ENCODE data around the gene TNRC6A. TPM values are rescaled to one million over a fixed set of nuclear protein-coding genes. Genes with fewer than 3 reads are reported as not detected.
A peak's percentile ranks its signal among the peaks of the same experiment; 100 is the strongest.

The TNRC6A gene
- total and polyA plus RNA-seq, 2 experiments from 2014 or later, result 93.1 to 124 TPM

DNA sequence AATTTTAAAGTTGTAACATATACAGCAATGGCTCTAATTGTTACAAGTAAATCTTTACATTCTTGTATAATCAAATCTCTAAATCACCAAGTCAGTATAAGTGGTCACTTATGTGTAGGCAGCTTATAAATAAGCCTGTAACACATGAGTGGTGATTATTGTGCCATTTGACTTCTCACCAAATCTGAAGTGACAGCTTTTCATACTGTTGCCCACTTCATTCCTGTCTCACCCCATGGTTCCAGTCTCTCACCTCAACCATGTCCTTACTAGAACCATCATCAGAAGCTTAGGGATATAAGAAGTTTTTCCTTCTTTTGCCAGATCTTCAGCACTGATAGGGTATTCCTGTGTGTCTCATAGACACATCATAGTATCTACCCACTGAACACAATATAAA lies 23.5 kb downstream of the TNRC6A start:
- Mint-ChIP-seq H3K4me3 (no peak overlapping the region), H3K9me3 (no peaks in the 10 kb centered on the region), H3K27me3 (ENCODE audit: insufficient read depth, low read depth, poor library complexity) (no peaks in the 10 kb centered on the region), H3K4me1 (peaks cover 54% of the 10 kb centered on the region), H3K36me3 (ENCODE audit: low read depth) (peaks cover 12% of the 10 kb centered on the region; the same call in 2 of the 3 replicates), H3K27ac (no peak overlapping the region)
- Histone ChIP-seq H3K9me2 (ENCODE audit: insufficient read depth) (no peaks in the 10 kb centered on the region), H3K4me1 (ENCODE audit: insufficient read depth) (peaks cover 61% of the 10 kb centered on the region), H3K27me3 (ENCODE audit: insufficient read depth) (no peaks in the 10 kb centered on the region), H3K36me3 (ENCODE audit: insufficient read depth) (no peaks in the 10 kb centered on the region), H3K4me2 (peak overlapping the region; percentile 21; the same call in 1 of the 2 replicates), H4K20me1 (replicated peaks; ENCODE audit: insufficient read depth) (peaks cover 97% of the 10 kb centered on the region), H2AFZ (no peak overlapping the region), H3K27ac (ENCODE audit: low read depth) (no peak overlapping the region), H3K79me2 (replicated peaks; ENCODE audit: insufficient read depth) (peaks cover 100% of the 10 kb centered on the region), H3F3A (replicated peaks; ENCODE audit: low read depth) (no peaks in the 10 kb centered on the region), H3K4me3 (no peak overlapping the region)
- no peak for TF ChIP-seq ZNF331 (CRISPR knock-in tag; IDR thresholded peaks at IDR 0.05; ENCODE audit: low read depth)
- no peak for TF ChIP-seq CREB1 (CRISPR knock-in tag; IDR thresholded peaks at IDR 0.05; ENCODE audit: low read depth)
- TF ChIP-seq, protein P1, sequence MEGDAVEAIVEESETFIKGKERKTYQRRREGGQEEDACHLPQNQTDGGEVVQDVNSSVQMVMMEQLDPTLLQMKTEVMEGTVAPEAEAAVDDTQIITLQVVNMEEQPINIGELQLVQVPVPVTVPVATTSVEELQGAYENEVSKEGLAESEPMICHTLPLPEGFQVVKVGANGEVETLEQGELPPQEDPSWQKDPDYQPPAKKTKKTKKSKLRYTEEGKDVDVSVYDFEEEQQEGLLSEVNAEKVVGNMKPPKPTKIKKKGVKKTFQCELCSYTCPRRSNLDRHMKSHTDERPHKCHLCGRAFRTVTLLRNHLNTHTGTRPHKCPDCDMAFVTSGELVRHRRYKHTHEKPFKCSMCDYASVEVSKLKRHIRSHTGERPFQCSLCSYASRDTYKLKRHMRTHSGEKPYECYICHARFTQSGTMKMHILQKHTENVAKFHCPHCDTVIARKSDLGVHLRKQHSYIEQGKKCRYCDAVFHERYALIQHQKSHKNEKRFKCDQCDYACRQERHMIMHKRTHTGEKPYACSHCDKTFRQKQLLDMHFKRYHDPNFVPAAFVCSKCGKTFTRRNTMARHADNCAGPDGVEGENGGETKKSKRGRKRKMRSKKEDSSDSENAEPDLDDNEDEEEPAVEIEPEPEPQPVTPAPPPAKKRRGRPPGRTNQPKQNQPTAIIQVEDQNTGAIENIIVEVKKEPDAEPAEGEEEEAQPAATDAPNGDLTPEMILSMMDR (conservative IDR thresholded peaks at IDR 0.05; ENCODE audit: low read depth in 2 of 2), result no peak
- no peak for TF ChIP-seq ZNF114 (CRISPR knock-in tag; IDR thresholded peaks at IDR 0.05)
- TF ChIP-seq, protein P2, sequence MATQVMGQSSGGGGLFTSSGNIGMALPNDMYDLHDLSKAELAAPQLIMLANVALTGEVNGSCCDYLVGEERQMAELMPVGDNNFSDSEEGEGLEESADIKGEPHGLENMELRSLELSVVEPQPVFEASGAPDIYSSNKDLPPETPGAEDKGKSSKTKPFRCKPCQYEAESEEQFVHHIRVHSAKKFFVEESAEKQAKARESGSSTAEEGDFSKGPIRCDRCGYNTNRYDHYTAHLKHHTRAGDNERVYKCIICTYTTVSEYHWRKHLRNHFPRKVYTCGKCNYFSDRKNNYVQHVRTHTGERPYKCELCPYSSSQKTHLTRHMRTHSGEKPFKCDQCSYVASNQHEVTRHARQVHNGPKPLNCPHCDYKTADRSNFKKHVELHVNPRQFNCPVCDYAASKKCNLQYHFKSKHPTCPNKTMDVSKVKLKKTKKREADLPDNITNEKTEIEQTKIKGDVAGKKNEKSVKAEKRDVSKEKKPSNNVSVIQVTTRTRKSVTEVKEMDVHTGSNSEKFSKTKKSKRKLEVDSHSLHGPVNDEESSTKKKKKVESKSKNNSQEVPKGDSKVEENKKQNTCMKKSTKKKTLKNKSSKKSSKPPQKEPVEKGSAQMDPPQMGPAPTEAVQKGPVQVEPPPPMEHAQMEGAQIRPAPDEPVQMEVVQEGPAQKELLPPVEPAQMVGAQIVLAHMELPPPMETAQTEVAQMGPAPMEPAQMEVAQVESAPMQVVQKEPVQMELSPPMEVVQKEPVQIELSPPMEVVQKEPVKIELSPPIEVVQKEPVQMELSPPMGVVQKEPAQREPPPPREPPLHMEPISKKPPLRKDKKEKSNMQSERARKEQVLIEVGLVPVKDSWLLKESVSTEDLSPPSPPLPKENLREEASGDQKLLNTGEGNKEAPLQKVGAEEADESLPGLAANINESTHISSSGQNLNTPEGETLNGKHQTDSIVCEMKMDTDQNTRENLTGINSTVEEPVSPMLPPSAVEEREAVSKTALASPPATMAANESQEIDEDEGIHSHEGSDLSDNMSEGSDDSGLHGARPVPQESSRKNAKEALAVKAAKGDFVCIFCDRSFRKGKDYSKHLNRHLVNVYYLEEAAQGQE (IDR thresholded peaks at IDR 0.05; ENCODE audit: unreplicated experiment), result no peak
- TF ChIP-seq, protein P3, sequence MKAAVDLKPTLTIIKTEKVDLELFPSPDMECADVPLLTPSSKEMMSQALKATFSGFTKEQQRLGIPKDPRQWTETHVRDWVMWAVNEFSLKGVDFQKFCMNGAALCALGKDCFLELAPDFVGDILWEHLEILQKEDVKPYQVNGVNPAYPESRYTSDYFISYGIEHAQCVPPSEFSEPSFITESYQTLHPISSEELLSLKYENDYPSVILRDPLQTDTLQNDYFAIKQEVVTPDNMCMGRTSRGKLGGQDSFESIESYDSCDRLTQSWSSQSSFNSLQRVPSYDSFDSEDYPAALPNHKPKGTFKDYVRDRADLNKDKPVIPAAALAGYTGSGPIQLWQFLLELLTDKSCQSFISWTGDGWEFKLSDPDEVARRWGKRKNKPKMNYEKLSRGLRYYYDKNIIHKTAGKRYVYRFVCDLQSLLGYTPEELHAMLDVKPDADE (IDR thresholded peaks at IDR 0.05), result no peak
- TF ChIP-seq NANOG (IDR thresholded peaks at IDR 0.05; ENCODE audit: borderline replicate concordance), result no peak
- no peak for TF ChIP-seq STAT1 (IDR thresholded peaks at IDR 0.05; ENCODE audit: unreplicated experiment)
- no peak for TF ChIP-seq JUNB (IDR thresholded peaks at IDR 0.05; ENCODE audit: unreplicated experiment)
- TF ChIP-seq EZH2 (IDR thresholded peaks at IDR 0.05; ENCODE audit: low read depth, unreplicated experiment), result no peak
- TF ChIP-seq, protein P4, sequence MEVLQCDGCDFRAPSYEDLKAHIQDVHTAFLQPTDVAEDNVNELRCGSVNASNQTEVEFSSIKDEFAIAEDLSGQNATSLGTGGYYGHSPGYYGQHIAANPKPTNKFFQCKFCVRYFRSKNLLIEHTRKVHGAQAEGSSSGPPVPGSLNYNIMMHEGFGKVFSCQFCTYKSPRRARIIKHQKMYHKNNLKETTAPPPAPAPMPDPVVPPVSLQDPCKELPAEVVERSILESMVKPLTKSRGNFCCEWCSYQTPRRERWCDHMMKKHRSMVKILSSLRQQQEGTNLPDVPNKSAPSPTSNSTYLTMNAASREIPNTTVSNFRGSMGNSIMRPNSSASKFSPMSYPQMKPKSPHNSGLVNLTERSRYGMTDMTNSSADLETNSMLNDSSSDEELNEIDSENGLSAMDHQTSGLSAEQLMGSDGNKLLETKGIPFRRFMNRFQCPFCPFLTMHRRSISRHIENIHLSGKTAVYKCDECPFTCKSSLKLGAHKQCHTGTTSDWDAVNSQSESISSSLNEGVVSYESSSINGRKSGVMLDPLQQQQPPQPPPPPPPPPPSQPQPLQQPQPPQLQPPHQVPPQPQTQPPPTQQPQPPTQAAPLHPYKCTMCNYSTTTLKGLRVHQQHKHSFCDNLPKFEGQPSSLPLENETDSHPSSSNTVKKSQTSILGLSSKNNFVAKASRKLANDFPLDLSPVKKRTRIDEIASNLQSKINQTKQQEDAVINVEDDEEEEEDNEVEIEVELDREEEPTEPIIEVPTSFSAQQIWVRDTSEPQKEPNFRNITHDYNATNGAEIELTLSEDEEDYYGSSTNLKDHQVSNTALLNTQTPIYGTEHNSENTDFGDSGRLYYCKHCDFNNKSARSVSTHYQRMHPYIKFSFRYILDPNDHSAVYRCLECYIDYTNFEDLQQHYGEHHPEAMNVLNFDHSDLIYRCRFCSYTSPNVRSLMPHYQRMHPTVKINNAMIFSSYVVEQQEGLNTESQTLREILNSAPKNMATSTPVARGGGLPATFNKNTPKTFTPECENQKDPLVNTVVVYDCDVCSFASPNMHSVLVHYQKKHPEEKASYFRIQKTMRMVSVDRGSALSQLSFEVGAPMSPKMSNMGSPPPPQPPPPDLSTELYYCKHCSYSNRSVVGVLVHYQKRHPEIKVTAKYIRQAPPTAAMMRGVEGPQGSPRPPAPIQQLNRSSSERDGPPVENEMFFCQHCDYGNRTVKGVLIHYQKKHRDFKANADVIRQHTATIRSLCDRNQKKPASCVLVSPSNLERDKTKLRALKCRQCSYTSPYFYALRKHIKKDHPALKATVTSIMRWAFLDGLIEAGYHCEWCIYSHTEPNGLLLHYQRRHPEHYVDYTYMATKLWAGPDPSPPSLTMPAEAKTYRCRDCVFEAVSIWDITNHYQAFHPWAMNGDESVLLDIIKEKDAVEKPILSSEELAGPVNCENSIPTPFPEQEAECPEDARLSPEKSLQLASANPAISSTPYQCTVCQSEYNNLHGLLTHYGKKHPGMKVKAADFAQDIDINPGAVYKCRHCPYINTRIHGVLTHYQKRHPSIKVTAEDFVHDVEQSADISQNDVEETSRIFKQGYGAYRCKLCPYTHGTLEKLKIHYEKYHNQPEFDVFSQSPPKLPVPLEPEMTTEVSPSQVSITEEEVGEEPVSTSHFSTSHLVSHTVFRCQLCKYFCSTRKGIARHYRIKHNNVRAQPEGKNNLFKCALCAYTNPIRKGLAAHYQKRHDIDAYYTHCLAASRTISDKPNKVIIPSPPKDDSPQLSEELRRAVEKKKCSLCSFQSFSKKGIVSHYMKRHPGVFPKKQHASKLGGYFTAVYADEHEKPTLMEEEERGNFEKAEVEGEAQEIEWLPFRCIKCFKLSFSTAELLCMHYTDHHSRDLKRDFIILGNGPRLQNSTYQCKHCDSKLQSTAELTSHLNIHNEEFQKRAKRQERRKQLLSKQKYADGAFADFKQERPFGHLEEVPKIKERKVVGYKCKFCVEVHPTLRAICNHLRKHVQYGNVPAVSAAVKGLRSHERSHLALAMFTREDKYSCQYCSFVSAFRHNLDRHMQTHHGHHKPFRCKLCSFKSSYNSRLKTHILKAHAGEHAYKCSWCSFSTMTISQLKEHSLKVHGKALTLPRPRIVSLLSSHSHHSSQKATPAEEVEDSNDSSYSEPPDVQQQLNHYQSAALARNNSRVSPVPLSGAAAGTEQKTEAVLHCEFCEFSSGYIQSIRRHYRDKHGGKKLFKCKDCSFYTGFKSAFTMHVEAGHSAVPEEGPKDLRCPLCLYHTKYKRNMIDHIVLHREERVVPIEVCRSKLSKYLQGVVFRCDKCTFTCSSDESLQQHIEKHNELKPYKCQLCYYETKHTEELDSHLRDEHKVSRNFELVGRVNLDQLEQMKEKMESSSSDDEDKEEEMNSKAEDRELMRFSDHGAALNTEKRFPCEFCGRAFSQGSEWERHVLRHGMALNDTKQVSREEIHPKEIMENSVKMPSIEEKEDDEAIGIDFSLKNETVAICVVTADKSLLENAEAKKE (CRISPR knock-in tag; IDR thresholded peaks at IDR 0.05), result no peak
- TF ChIP-seq POLR2AphosphoS5 (IDR thresholded peaks at IDR 0.05; ENCODE audit: low read depth), result no peak
- no peak for TF ChIP-seq EZH2phosphoT487 (IDR thresholded peaks at IDR 0.05; ENCODE audit: unreplicated experiment)
- no peak for ATAC-seq
- no peak for DNase-seq (ENCODE audit: low spot score)
